Activated T-helper 17 cell treated with anti-CD3 and anti-CD28 coated beads, Interleukin-2, amount 50 U/mL, for 72 hours (primary cell): ENCODE data around the gene ABHD17B. TPM values are rescaled to one million over a fixed set of nuclear protein-coding genes. Genes with fewer than 3 reads are reported as not detected.

Experiments
- ATAC-seq: fragments of 150-1000 bp; cut with Tn5 transposase; replicated peaks from 2 replicates; pipeline ENCODE4 v1.10.0; 2021; ENCODE audit warnings: mild to moderate bottlenecking, moderate library complexity
- H3K27ac Mint-ChIP-seq: one replicate; pipeline ENCODE4 v1.8.0; 2022; ENCODE audit warnings: mixed read lengths
- H3K27me3 Mint-ChIP-seq: one replicate; pipeline ENCODE4 v1.8.0; 2022; ENCODE audit warnings: mixed read lengths
- H3K36me3 Mint-ChIP-seq: one replicate; pipeline ENCODE4 v1.8.0; 2022; ENCODE audit warnings: low read depth, mild to moderate bottlenecking, mixed read lengths
- H3K4me1 Mint-ChIP-seq: one replicate; pipeline ENCODE4 v1.8.0; 2022; ENCODE audit warnings: mixed read lengths
- H3K4me3 Mint-ChIP-seq: one replicate; pipeline ENCODE4 v1.8.0; 2022; ENCODE audit warnings: mild to moderate bottlenecking, mixed read lengths
- H3K9me3 Mint-ChIP-seq: one replicate; pipeline ENCODE4 v1.8.0; 2022; ENCODE audit warnings: mixed read lengths
- total RNA-seq, 2 donors: library from RNA; stranded (reverse); gene quantifications; one replicate each; pipeline ENCODE4 v1.2.3, GENCODE V29; 2022

ABHD17B gene
- total RNA-seq, 2 donors from 2014 or later = 7.1 to 15.6 TPM

DNA sequence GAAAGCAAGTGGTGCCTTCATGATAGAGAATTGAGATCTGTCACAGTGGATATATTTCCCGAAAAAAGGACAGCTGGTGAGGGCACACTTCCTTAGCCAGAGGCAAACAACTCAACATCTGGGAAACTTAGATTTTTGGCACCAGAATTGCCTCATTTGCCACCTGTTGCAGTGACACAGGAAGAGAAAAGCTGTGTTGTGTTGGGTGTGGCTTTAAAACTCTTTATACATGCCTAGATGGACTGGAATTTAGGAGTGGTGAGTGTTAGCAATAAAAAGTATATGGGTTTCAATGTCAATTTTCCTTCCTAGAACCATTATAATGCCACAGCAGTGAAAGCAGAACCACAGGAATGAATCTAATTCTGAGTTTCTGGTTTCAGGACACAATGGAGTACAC lies 80.1 kb downstream of the ABHD17B start:
- ATAC-seq = no peak
- no peak overlapping the region for H3K27ac Mint-ChIP-seq
- peaks cover 4% of the 10 kb centered on the region for H3K27me3 Mint-ChIP-seq
- H3K4me1 Mint-ChIP-seq = no peaks in the 10 kb centered on the region
- no peak overlapping the region for H3K4me3 Mint-ChIP-seq
- H3K36me3 Mint-ChIP-seq = no peaks in the 10 kb centered on the region
- peaks cover 8% of the 10 kb centered on the region for H3K9me3 Mint-ChIP-seq

DNA sequence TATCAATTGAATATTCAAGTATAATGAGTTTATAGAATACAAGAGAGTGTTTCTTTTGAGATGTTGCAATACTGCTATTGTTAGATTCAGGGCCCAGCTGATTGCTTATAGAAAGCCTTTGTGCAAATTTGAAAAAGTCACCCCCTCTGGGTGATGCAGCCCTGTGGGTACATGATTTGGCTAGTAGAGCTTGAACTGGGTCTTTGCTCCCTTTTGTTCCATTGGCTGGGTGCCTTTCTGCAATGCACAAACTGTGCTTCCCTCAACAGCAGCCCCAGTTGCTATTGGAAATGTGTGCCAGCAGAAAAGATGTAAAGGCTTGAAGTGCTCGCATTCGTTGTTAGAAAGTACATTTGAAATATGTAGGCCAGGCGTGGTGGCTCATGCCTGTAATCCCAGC lies 80.8 kb downstream of the ABHD17B start:
- H3K27me3 Mint-ChIP-seq = peaks cover 4% of the 10 kb centered on the region
- no peak overlapping the region for H3K27ac Mint-ChIP-seq
- H3K4me1 Mint-ChIP-seq = no peaks in the 10 kb centered on the region
- ATAC-seq = no peak
- no peak overlapping the region for H3K4me3 Mint-ChIP-seq
- no peaks in the 10 kb centered on the region for H3K36me3 Mint-ChIP-seq
- peaks cover 7% of the 10 kb centered on the region for H3K9me3 Mint-ChIP-seq

DNA sequence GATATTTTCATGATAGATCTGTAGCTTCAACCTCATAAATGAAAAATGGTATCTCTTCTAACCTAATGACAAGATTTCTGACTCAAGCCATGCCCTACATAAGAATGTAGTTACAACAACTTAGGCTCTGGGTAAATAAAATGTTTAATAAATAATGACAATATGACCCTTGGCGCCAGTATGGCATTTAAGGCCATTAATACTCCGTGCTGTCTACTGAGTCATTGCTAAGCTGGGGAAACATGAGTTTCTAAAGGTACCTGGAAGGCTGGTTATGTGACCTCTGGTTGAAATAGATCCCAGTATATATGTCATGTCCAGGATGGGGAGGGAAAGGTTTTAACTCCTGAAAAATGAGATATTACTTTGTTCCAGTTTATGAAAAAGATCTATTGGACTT lies 84.7 kb downstream of the ABHD17B start:
- Mint-ChIP-seq H3K27ac (no peak overlapping the region), H3K4me3 (no peak overlapping the region), H3K36me3 (no peaks in the 10 kb centered on the region), H3K9me3 (no peaks in the 10 kb centered on the region), H3K4me1 (no peaks in the 10 kb centered on the region), H3K27me3 (no peaks in the 10 kb centered on the region)
- ATAC-seq = no peak

GRCh38 chr9:71824257-71824656 lies 86.7 kb downstream of the ABHD17B start:
- H3K4me1 Mint-ChIP-seq = no peaks in the 10 kb centered on the region
- H3K27ac Mint-ChIP-seq = no peak overlapping the region
- ATAC-seq = no peak
- no peaks in the 10 kb centered on the region for H3K27me3 Mint-ChIP-seq
- no peaks in the 10 kb centered on the region for H3K9me3 Mint-ChIP-seq
- no peak overlapping the region for H3K4me3 Mint-ChIP-seq
- H3K36me3 Mint-ChIP-seq = no peaks in the 10 kb centered on the region

DNA sequence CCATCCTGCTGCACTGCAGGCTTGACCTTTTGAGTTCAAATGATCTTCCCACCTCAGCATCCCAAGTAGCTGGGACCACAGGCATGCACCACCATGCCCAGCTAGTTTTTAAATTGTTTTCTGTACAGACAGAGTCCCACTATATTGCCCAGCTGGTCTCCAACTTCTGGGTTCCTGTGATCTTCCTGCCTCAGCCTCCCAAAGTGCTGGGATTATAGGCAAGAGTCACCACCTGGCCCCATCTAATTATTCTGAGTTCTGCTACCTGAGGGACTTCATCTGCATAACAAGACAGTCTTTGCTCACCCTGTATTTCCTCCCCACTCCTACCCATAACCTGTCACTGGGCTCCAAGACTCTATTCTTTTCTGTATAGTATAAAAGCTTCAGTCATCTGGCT lies 88.1 kb downstream of the ABHD17B start:
- Mint-ChIP-seq H3K27ac (peak overlapping the region; percentile 48), H3K27me3 (no peaks in the 10 kb centered on the region), H3K9me3 (no peaks in the 10 kb centered on the region), H3K36me3 (no peaks in the 10 kb centered on the region), H3K4me3 (no peak overlapping the region), H3K4me1 (no peaks in the 10 kb centered on the region)
- no peak for ATAC-seq

DNA sequence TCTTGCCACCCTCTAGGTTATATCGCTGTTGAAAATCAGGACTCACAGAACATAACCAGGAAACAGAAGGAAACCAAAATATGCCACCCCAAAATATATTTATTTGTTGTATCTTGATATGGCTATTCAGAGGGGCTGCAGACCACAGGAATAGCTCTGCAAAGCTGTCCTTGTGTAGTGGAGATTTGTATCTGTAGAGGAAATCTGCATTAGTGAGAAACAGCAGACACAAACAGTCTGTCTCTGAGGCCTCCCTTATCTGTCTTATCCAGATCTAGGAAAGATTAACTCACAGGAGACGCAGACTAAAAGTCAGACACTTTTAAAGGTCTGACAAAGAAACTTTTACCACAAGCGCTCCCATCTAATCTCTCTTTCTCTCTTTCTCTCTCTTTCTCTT lies 88.5 kb downstream of the ABHD17B start:
- no peaks in the 10 kb centered on the region for H3K27me3 Mint-ChIP-seq
- no peaks in the 10 kb centered on the region for H3K9me3 Mint-ChIP-seq
- no peak overlapping the region for H3K27ac Mint-ChIP-seq
- H3K4me1 Mint-ChIP-seq = no peaks in the 10 kb centered on the region
- ATAC-seq = no peak
- no peaks in the 10 kb centered on the region for H3K36me3 Mint-ChIP-seq
- H3K4me3 Mint-ChIP-seq = no peak overlapping the region

GRCh38 chr9:71821405-71821804 lies 89.6 kb downstream of the ABHD17B start:
- Mint-ChIP-seq H3K4me1 (no peaks in the 10 kb centered on the region), H3K27me3 (no peaks in the 10 kb centered on the region), H3K4me3 (no peak overlapping the region), H3K9me3 (no peaks in the 10 kb centered on the region), H3K27ac (no peak overlapping the region), H3K36me3 (no peaks in the 10 kb centered on the region)
- no peak for ATAC-seq

DNA sequence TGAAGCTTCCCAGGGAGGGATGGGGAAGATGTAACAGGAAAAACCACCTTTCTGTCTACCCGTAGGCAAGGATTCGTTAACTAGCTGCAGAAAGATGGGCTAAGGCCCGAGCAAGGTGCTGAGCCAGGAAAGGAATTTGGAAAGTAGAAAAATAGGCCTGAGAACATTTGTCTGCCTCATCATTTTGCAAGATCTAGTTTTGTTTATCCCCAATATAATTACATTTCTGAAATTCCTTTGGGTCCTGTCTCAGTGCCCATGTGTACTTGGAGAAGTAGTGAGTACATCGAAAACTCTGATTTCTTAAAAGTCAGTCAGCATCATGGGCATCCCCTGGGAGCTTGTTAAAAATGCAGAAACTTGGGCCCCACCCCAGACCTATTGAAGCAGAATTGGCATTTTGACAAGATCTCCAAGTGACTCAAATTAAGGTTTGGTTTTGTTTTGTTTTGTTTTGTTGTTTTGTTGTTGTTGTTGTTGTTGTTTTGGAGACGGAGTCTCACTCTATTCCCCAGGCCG lies 90.5 kb downstream of the ABHD17B start:
- Mint-ChIP-seq H3K9me3 (no peaks in the 10 kb centered on the region), H3K27me3 (no peaks in the 10 kb centered on the region), H3K4me3 (no peak overlapping the region), H3K4me1 (no peaks in the 10 kb centered on the region), H3K27ac (no peak overlapping the region), H3K36me3 (no peaks in the 10 kb centered on the region)
- no peak for ATAC-seq

GRCh38 chr9:71819115-71819739 lies 91.8 kb downstream of the ABHD17B start:
- no peak for ATAC-seq
- H3K36me3 Mint-ChIP-seq = no peaks in the 10 kb centered on the region
- H3K4me1 Mint-ChIP-seq = no peaks in the 10 kb centered on the region
- no peaks in the 10 kb centered on the region for H3K9me3 Mint-ChIP-seq
- H3K4me3 Mint-ChIP-seq = no peak overlapping the region
- no peak overlapping the region for H3K27ac Mint-ChIP-seq
- no peaks in the 10 kb centered on the region for H3K27me3 Mint-ChIP-seq

DNA sequence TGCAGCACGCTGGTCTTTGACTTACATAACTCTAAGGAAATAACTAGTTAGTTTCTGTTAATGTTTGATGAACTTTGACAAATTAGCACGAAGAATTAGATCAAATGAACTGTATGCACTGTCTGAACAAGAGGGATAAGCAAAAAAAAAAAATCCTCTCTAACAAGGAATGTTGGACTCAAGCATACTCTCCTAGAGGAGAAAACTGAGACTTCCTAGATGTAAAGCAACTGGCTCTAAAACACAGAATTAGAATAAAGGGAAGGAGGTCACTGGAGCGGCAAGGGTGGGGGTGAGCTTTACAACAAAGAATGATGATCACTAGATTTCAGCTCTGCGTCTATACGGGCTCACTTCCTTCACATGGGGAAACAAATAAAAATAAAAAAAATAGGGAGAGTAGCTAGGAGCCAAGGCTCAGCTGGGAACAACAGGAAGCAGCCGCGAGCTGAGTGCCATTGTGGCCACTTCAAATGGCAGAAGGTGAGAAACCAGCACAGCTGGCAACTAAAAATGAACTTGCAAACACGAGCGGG lies 94.0 kb downstream of the ABHD17B start:
- no peak overlapping the region for H3K4me3 Mint-ChIP-seq
- no peaks in the 10 kb centered on the region for H3K4me1 Mint-ChIP-seq
- H3K36me3 Mint-ChIP-seq = no peaks in the 10 kb centered on the region
- no peaks in the 10 kb centered on the region for H3K9me3 Mint-ChIP-seq
- no peak overlapping the region for H3K27ac Mint-ChIP-seq
- H3K27me3 Mint-ChIP-seq = no peaks in the 10 kb centered on the region
- ATAC-seq = no peak

Other genes with a start within 250 kb of the ABHD17B start
- 10 to 100 TPM; 75.3 to 89.1 TPM for gene CEMIP2, start 142.7 kb downstream of the ABHD17B start, total RNA-seq
- 10 to 100 TPM in 1 of 2 donors, 1 to 10 TPM in 1; 7.1 to 10.9 TPM for gene C9orf85, start 446 bp upstream of the ABHD17B start, total RNA-seq
- gene C9orf57, start 149.4 kb upstream of the ABHD17B start, total RNA-seq = not detected
- gene GDA, start 238.2 kb upstream of the ABHD17B start, total RNA-seq = not detected